Neural cell (in vitro differentiated cells): ENCODE results near the gene MEPCE. TPM values are rescaled to one million over a fixed set of nuclear protein-coding genes. Genes with fewer than 3 reads are reported as not detected.

Source experiments
- H2AFZ ChIP-seq: fragments of 200-600, 300-800 bp; sonication (generic), shearing (Covaris generic); 2 replicates; pipeline ENCODE4 v1.6.0; 2014; ENCODE audit warnings: low read depth, mild to moderate bottlenecking, antibody characterized with exemption, low read length, moderate library complexity
- H3F3A ChIP-seq: fragments of 200-600 bp; shearing (Covaris generic); 2 replicates; pipeline ENCODE4 v1.6.1; 2016; ENCODE audit warnings: mild to moderate bottlenecking, moderate library complexity, mixed read lengths, antibody characterized with exemption, low read length; ENCODE audit not compliant: insufficient read depth, poor library complexity, severe bottlenecking
- H3K27ac ChIP-seq: fragments of 200-600, 300-800 bp; sonication (generic), shearing (Covaris generic); 2 replicates; pipeline ENCODE4 v1.5.1; 2014; ENCODE audit warnings: mild to moderate bottlenecking, low read length, moderate library complexity
- H3K27me3 ChIP-seq: fragments of 300-800, 200-600 bp; sonication (generic), shearing (Covaris generic); 2 replicates; pipeline ENCODE4 v1.6.0; 2014; ENCODE audit warnings: mild to moderate bottlenecking, low read depth, low read length, moderate library complexity; ENCODE audit not compliant: insufficient read depth
- H3K36me3 ChIP-seq: fragments of 300-800, 200-600 bp; sonication (generic), shearing (Covaris generic); 2 replicates; pipeline ENCODE4 v1.5.1; 2014; ENCODE audit warnings: mild to moderate bottlenecking, antibody characterized with exemption, low read length, moderate library complexity; ENCODE audit not compliant: insufficient read depth
- H3K4me2 ChIP-seq: fragments of 300-800, 200-600 bp; sonication (generic), shearing (Covaris generic); 2 replicates; pipeline ENCODE4 v1.6.0; 2014; ENCODE audit warnings: mild to moderate bottlenecking, low read length
- H3K4me3 ChIP-seq: fragments of 300-800, 200-600 bp; sonication (generic), shearing (Covaris generic); 2 replicates; pipeline ENCODE4 v1.5.1; 2014; ENCODE audit warnings: mild to moderate bottlenecking, low read length, moderate library complexity
- H3K79me2 ChIP-seq: fragments of 200-600 bp; shearing (Covaris generic); replicated peaks from 2 replicates; pipeline ENCODE4 v1.6.0; 2014; ENCODE audit warnings: mild to moderate bottlenecking, low read length, moderate library complexity; ENCODE audit not compliant: insufficient read depth
- H3K9ac ChIP-seq: fragments of 300-800, 200-600 bp; sonication (generic), shearing (Covaris generic); 2 replicates; pipeline ENCODE4 v1.6.1; 2016; ENCODE audit warnings: mild to moderate bottlenecking, low read length, mixed read lengths
- H3K9me2 ChIP-seq: fragments of 200-600 bp; shearing (Covaris generic); 2 replicates; pipeline ENCODE4 v1.6.1; 2016; ENCODE audit warnings: mild to moderate bottlenecking, low read length, mixed read lengths; ENCODE audit not compliant: insufficient read depth
- H3K9me3 ChIP-seq: fragments of 200-600, 300-800 bp; sonication (generic), shearing (Covaris generic); 2 replicates; pipeline ENCODE4 v1.6.1; 2016; ENCODE audit warnings: mild to moderate bottlenecking, mixed run types, low read length, moderate library complexity, mixed read lengths
- H4K20me1 ChIP-seq: fragments of 200-600 bp; shearing (Covaris generic); 2 replicates; pipeline ENCODE4 v1.6.1; 2016; ENCODE audit warnings: mild to moderate bottlenecking, mixed run types; ENCODE audit not compliant: insufficient read depth
- EP300 ChIP-seq: fragments of 450-650 bp; conservative IDR thresholded peaks from 2 replicates; pipeline ENCODE4 v1.6.1; 2014; ENCODE audit warnings: antibody characterized with exemption, mild to moderate bottlenecking, moderate library complexity; ENCODE audit not compliant: poor library complexity, severe bottlenecking
- EZH2 ChIP-seq: fragments of 200-600, 300-800 bp; shearing (Covaris generic), sonication (generic); IDR thresholded peaks from 2 replicates; pipeline ENCODE4 v1.6.1; 2014; ENCODE audit warnings: antibody characterized with exemption, low read length, borderline replicate concordance, mild to moderate bottlenecking; ENCODE audit not compliant: insufficient read depth, poor library complexity, severe bottlenecking
- MXI1 ChIP-seq: fragments of 450-650 bp; conservative IDR thresholded peaks from 2 replicates; pipeline ENCODE4 v1.6.1; 2014; ENCODE audit warnings: antibody characterized with exemption, mild to moderate bottlenecking; ENCODE audit not compliant: poor library complexity, severe bottlenecking
- POLR2AphosphoS5 ChIP-seq: IDR thresholded peaks from 2 replicates; pipeline ENCODE4 v1.6.1; 2012
- RAD21 ChIP-seq: fragments of 450-650 bp; conservative IDR thresholded peaks from 2 replicates; pipeline ENCODE4 v1.6.1; 2014; ENCODE audit warnings: antibody characterized with exemption, mild to moderate bottlenecking, moderate library complexity
- SMC3 ChIP-seq: fragments of 450-650 bp; conservative IDR thresholded peaks from 2 replicates; pipeline ENCODE4 v1.6.1; 2014; ENCODE audit warnings: antibody characterized with exemption, mild to moderate bottlenecking, moderate library complexity; ENCODE audit not compliant: poor library complexity
- TAF1 ChIP-seq: IDR thresholded peaks from 2 replicates; pipeline ENCODE4 v1.6.1; 2012; ENCODE audit warnings: low read depth
- polyA plus RNA-seq: library from polyadenylated mRNA; depleted of rRNA; stranded (reverse); fragments of >200 nt; gene quantifications from 2 replicates; pipeline ENCODE4 v1.2.3, GENCODE V29; 2014
- TF ChIP-seq, protein P1 (sequence below): fragments of 450-650 bp; IDR thresholded peaks from 2 replicates; pipeline ENCODE4 v1.5.1; 2014; ENCODE audit warnings: antibody characterized with exemption, mild to moderate bottlenecking, moderate library complexity; ENCODE audit not compliant: poor library complexity, severe bottlenecking
- TF ChIP-seq, protein P2 (sequence below): IDR thresholded peaks from 2 replicates; pipeline ENCODE4 v1.6.1; 2012; ENCODE audit warnings: borderline replicate concordance

Gene MEPCE
- polyA plus RNA-seq, 1 donor from 2014 or later: 15.0 TPM

DNA sequence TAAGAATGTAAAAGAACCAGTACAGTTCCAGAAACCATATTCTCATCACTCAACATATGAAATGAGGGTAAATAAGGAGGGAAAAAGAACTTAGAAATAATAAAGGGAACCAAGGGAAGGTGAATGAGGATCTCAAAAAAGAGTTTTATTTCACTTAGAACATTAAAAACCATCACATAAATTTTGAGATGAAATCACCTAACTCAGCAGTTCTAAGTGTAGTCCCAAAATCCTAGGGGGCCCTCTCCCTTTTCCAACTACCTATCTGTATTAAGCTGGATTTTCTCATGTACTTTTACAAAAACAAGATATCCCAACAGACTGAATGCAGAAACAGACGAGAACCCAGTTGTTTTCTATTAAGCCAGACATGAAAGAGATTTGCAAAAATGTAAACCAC, 4.3 kb upstream of the MEPCE start:
- Histone ChIP-seq H3K79me2 (peaks cover 2% of the 10 kb centered on the region), H3K27ac (no peak overlapping the region)

DNA sequence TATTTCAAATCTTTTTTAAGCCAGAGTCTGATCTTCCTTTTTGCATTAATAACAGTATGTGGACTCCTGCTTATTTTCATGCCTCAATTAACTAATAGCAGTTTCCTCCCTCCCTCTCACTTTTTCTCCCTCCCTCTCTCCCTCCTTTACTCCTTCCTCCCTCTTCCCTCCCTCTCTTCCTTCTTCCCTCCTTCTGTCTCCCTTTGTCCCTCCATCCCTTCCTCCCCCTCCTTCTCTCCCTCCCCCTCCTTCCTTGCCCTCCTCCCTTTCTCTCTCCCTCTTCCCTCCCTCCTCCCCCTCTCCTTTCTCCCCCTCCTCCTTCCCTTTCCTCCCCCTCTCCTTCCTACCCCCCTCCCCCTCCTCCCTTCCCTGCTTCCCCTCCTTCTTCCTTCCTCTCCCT, 3.1 kb upstream of the MEPCE start:
- Histone ChIP-seq H3K79me2 (peaks cover 13% of the 10 kb centered on the region), H3K36me3 (no peaks in the 10 kb centered on the region), H3K4me3 (no peak overlapping the region), H2AFZ (no peak overlapping the region), H3K9me3 (no peaks in the 10 kb centered on the region), H3F3A (no peaks in the 10 kb centered on the region), H3K9me2 (no peaks in the 10 kb centered on the region), H3K9ac (no peak overlapping the region), H3K27ac (no peak overlapping the region), H4K20me1 (no peaks in the 10 kb centered on the region), H3K4me2 (no peak overlapping the region), H3K27me3 (no peaks in the 10 kb centered on the region)
- TF ChIP-seq RAD21: no peak
- TF ChIP-seq TAF1: no peak
- no peak for TF ChIP-seq MXI1
- TF ChIP-seq, protein P1, sequence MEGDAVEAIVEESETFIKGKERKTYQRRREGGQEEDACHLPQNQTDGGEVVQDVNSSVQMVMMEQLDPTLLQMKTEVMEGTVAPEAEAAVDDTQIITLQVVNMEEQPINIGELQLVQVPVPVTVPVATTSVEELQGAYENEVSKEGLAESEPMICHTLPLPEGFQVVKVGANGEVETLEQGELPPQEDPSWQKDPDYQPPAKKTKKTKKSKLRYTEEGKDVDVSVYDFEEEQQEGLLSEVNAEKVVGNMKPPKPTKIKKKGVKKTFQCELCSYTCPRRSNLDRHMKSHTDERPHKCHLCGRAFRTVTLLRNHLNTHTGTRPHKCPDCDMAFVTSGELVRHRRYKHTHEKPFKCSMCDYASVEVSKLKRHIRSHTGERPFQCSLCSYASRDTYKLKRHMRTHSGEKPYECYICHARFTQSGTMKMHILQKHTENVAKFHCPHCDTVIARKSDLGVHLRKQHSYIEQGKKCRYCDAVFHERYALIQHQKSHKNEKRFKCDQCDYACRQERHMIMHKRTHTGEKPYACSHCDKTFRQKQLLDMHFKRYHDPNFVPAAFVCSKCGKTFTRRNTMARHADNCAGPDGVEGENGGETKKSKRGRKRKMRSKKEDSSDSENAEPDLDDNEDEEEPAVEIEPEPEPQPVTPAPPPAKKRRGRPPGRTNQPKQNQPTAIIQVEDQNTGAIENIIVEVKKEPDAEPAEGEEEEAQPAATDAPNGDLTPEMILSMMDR: no peak
- no peak for TF ChIP-seq EP300
- TF ChIP-seq, protein P2, sequence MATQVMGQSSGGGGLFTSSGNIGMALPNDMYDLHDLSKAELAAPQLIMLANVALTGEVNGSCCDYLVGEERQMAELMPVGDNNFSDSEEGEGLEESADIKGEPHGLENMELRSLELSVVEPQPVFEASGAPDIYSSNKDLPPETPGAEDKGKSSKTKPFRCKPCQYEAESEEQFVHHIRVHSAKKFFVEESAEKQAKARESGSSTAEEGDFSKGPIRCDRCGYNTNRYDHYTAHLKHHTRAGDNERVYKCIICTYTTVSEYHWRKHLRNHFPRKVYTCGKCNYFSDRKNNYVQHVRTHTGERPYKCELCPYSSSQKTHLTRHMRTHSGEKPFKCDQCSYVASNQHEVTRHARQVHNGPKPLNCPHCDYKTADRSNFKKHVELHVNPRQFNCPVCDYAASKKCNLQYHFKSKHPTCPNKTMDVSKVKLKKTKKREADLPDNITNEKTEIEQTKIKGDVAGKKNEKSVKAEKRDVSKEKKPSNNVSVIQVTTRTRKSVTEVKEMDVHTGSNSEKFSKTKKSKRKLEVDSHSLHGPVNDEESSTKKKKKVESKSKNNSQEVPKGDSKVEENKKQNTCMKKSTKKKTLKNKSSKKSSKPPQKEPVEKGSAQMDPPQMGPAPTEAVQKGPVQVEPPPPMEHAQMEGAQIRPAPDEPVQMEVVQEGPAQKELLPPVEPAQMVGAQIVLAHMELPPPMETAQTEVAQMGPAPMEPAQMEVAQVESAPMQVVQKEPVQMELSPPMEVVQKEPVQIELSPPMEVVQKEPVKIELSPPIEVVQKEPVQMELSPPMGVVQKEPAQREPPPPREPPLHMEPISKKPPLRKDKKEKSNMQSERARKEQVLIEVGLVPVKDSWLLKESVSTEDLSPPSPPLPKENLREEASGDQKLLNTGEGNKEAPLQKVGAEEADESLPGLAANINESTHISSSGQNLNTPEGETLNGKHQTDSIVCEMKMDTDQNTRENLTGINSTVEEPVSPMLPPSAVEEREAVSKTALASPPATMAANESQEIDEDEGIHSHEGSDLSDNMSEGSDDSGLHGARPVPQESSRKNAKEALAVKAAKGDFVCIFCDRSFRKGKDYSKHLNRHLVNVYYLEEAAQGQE: no peak
- no peak for TF ChIP-seq EZH2
- no peak for TF ChIP-seq POLR2AphosphoS5
- TF ChIP-seq SMC3: no peak

More for the DNA sequence above, 4.3 kb upstream of the MEPCE start:
- Histone ChIP-seq H3K36me3 (no peaks in the 10 kb centered on the region), H3K9ac (no peak overlapping the region), H2AFZ (no peak overlapping the region), H3K4me3 (no peak overlapping the region), H3K4me2 (no peak overlapping the region), H4K20me1 (no peaks in the 10 kb centered on the region), H3K9me3 (no peaks in the 10 kb centered on the region), H3F3A (no peaks in the 10 kb centered on the region), H3K9me2 (no peaks in the 10 kb centered on the region), H3K27me3 (no peaks in the 10 kb centered on the region)
- TF ChIP-seq SMC3: no peak
- TF ChIP-seq, protein P1: no peak
- TF ChIP-seq EZH2: no peak
- TF ChIP-seq MXI1: no peak
- TF ChIP-seq RAD21: no peak
- no peak for TF ChIP-seq POLR2AphosphoS5
- TF ChIP-seq TAF1: no peak
- TF ChIP-seq, protein P2: no peak
- no peak for TF ChIP-seq EP300
